ENCODE measurements around the gene MGA.
A peak's percentile ranks its signal among the peaks of the same experiment; 100 is the strongest.

The MGA gene

DNA sequence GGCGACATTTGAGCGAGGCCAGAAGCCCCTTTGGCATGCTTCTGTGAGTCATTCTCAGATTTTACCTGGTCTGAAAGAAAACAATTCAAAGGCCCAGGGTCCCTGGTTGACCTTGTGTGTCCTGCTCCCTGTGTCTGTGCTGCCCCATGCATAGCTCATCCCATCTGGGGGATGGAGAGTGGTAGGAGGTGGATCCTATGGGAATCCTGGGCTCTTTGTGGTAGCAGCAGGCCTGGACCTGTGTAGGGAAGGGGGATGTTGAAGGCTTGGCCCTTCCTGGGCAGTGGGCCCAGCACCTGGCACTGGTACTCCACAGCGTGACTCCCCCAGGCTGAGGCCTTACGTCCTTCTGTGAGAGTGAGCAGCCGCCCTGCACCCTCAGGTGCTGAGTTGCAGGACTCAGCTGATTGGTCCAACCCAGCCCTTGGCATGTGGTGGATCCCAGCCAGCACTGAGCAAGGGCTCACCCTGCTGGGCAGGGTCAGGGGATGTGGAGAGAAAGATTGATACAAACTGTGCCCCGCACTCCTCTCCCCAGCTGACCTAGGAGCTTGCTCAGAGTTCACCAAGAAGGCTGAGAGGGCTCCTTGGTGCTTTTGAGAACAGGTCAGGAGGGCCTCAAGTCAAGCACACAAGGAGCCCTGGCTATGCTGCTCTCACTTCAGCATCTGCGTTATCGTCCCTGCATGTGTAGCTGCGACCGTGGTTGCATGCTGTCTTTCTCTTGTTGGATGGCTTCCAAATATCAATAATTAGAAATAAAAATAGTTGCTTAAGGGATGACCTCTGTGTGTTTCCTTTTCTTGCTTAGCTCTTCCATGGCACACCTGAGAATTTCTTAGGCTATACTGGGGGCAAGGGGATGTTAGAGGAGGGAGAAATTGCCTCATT is 146.3 kb downstream of the MGA start:
- DNase-seq (ENCODE audit: low spot score): peak; percentile 34

DNA sequence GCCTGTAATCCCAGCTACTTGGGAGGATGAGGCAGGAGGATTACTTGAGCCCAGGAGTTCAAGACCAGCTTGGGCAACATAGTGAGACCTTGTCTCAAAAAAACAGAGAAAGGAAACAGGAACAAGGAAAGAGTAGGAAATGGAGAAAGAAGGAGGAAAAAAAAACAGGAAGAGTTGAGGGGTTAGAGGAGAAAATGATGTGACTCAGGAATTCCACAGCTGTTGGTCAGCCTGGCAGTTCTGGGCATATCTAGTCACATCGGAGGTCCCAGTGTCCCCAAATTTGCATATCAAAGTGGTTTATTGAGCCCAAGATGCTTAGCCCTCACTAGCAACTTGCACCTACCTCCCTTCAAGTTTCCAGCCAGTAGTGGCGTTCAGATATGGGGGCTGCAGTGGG is 148.9 kb downstream of the MGA start:
- DNase-seq (ENCODE audit: low spot score): no peak

DNA sequence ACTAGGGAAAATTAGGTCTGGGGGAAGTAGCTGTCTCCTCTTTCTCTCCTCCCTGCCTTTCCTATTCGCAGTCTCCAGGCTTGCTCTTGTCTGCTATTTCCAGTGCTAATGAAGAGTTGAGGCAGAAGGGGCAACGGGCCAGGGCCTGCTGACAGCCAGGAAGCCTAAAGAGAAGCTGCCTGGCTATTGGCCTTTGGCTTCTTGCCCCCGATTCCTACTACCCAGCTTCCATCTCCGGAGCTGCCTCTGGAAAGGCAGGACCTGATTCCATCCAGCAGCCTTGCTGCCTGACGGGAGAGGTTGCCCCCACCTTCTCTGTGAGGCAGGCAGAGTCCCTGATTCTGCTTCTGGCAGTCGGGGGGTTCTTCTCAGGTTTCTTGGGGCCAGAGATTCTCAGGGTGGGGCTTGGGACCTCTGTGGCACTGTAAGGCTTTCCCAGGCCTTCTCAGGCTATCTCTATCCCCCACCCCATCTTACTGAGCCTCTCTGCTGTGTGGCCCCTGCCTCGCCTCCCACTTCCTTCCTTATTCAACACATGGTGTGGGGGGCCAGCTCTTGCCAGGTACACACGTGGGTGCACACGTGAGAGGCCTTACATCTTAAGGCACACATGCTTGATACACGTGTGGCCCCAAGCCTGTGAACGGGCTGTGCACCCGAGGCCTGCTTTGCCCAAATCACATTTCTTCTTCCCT is 149.5 kb downstream of the MGA start:
- peak; percentile 84 for DNase-seq (ENCODE audit: low spot score)

DNA sequence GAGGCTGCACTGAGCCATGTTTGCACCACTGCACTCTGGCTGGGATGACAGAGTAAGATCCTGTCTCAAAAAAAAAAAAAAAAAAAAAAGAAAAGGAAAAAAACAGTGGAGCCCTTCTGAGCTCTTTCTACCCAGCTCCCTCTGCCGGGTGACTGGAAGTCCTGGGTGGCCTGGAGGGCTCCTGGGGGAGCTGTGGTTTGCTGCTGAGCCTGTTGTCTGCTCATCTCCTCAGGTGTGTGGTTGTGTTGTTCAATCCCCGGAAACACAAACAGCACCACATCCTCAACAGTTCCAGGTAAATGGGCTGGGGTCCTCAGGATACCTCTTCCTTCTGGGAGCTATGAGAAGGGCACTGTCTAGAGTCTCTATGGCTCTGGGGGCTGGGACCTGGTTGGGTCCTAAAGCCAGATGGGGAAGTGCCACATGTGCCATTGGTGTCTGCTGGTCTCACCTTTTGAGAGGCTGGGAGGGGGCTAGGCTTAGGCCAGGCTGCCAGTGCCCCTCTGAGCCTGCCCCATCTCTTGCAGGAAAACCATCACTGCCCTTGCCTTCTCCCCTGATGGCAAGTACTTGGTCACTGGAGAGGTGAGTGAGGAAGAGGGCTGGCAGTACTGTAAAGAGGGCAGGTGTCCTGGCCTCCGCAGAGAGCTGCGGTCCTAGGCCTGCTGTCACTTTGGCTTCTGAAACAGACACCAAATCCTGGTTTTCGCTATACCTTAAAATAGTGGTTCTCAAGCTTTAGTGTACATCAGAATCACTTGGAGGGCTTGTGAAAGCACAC is 150.6 kb downstream of the MGA start:
- peak; percentile 78 for DNase-seq (ENCODE audit: low spot score)

DNA sequence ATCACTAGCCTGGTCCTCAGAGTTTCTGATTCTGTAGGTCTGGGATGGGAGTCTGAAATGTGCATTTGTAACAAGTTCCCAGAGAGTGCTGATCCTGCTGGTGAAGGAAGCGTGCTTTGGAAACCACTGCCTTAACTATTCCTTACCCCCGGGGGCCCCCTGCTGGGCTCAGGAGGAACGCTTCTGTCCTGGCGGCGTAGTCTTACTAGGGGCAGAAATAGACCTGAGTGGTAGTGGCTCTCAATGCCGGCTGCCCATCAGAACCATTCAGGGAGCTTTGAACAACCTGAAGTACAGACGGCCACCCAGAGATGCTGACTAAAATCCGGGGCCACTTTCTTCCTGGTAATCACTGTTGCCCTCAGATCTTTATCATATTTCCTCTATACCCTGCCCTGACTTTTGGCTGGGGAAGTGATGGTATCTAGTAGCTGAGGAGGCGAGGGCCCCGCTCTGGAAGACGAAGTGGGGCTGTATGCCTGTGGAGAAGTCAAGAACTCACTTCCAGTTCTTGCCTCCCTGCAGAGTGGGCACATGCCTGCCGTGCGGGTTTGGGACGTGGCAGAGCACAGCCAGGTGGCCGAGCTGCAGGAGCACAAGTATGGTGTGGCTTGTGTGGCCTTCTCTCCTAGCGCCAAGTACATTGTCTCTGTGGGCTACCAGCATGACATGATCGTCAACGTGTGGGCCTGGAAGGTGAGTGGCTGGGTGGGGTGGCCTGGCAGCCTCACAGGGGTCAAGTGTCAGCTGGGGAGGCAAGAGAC is 151.4 kb downstream of the MGA start:
- DNase-seq (ENCODE audit: low spot score): peak; percentile 84

DNA sequence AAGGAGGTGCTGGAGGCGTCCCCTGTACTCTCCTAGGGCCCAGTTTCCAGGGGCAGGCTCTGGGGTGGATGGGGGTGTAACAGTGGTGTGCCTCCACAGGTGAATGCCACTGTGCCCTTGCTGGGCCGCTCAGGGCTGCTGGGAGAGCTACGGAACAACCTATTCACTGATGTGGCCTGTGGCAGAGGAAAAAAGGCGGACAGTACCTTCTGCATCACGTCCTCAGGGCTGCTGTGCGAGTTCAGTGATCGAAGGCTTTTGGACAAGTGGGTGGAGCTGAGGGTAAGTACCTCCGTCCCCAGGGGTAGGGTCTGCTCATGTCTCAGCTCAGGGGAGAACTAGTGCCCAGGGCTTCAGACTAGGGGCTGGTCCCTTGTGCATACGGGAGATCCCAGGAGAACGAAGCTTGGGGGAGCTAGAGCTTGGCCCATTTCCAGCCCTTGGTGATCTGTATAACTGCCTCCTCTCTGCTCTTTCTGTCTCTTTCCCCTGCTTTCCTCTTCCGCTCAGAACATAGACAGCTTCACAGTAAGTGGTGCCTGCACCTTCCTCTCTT is 152.7 kb downstream of the MGA start:
- no peak for DNase-seq (ENCODE audit: low spot score)

DNA sequence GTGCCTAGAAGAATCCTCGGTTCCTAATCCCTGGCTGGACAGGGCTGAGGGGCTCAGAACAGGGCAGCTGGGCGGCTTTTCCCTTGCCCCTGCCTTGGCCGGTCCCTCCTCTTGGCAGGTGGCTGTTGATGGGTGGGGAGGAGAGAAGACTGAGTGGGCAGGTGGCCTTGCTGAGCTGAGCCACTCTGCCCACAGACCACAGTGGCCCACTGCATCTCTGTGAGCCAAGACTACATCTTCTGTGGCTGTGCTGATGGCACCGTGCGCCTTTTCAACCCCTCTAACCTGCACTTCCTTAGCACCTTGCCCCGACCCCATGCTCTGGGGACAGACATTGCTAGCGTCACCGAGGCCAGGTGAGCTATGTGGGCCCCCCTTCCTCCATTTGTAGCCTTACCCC is 153.2 kb downstream of the MGA start:
- no peak for DNase-seq (ENCODE audit: low spot score)

DNA sequence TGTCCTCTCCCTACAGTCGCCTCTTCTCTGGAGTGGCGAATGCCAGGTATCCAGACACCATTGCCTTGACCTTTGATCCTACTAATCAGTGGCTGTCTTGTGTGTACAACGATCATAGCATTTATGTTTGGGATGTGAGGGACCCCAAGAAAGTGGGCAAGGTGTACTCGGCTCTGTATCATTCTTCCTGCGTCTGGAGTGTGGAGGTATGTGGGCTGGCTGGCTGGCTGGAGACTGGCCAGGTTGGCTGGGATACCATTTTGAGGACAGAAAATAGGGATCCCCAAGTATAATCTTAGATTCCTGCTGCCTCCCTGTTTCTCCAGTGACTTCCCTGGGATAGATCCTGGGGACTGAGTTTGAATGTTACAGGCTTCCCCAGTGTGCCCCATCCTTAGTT is 154.3 kb downstream of the MGA start:
- DNase-seq (ENCODE audit: low spot score): no peak

DNA sequence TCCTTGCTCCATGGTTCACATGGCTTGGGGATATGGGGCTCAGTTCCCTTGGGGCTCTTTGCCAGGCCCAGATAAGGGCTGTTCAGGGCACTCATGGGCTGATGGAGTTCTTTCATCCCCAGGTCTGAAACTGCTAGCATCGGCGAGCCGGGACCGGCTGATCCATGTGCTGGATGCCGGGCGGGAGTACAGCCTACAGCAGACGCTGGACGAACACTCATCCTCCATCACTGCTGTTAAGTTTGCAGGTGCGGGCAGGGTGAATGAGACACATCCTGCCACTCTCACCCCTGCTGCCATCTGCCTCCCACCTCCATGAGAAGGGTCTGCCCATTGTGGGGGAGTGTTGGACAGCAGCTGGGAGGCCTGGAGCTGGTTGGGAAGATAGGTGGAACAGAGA is 156.6 kb downstream of the MGA start:
- no peak for DNase-seq (ENCODE audit: low spot score)

DNA sequence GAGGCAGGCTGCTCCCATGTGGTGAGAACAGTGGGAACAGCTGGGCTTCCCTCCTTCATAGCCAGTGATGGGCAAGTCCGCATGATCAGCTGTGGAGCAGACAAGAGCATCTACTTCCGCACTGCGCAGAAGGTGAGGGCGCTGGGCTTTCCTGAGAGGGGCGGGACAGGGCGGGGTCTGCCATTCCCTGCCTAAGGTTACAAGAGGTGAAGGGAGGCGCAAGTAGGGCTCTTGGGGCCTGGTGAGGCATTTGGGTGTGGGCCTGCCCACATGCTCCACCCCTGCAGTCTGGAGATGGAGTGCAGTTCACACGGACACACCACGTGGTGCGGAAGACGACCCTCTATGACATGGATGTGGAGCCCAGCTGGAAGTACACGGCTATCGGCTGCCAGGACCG is 157.1 kb downstream of the MGA start:
- DNase-seq (ENCODE audit: low spot score): no peak

DNA sequence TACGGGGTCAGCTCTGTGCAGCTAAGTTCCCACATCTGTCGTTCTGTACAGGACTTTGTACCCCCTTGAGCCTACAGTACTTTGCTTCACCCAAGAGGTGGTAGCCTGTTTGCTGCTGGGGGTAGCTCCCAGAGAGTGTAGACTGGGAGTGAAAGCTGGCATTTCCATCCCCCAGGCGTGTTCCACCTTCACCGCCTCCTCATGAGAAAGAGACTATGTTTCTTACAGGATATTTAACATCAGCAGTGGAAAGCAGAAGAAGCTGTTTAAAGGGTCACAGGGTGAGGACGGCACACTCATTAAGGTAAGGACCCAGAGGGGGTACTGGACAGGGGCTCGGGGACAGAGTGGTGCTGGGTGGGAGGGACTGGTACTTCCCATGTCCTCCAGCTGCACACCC is 157.6 kb downstream of the MGA start:
- no peak for DNase-seq (ENCODE audit: low spot score)

DNA sequence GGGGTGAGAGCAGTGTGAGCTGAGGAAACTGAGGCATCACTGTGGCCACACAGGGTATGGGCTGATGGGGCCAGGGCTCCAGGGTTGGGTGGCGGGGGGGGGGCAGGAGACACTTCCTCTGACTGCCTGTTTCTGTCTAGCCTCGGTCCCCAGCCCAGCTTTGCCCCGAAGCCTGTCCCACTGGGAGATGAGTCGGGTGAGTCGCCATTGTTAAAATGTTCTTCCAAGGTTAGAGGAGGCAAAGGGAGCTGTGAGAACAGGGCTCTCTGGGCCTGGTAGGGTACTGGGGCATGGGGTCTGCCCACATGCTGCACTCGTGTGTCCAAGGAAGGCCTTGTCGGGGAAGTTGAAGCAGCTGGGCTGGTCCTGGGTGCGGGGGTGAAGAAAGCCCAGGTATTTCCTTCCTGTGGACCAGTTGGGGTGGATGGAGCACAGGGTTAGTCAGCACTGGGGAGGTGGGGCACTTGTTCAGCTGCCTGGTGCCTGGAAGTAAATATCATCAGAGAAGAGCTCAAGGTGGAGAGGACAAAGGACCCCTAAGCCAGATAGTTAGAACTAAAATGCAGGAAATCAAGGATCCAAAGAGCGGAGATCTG is 159.3 kb downstream of the MGA start:
- DNase-seq (ENCODE audit: low spot score): no peak

DNA sequence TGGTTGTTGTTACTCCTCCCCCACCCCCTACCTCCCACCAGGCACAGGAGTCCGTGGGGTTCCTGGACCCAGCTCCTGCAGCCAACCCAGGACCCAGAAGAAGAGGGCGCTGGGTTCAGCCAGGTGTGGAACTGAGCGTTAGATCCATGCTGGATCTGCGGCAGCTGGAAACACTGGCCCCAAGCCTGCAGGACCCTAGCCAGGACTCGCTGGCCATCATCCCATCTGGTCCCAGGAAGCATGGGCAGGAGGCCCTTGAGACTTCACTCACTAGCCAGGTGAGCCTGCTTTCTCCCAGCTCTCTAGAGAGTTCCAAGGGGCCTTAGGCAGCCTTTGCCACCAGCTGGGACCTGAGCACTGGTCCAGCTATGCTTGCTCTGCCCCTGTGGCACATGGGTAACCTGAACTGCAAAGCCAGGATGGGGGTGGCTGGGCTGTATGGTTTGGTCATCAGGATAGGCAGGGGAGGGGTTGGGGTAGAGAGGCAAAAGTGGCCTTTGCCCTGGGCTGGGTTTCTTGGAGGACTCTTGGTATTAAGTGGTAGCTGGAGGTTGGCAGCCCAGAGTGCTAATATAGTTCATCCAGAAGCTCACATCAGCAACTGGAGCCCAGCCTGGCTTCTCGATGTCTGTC is 160.7 kb downstream of the MGA start:
- DNase-seq (ENCODE audit: low spot score): no peak

DNA sequence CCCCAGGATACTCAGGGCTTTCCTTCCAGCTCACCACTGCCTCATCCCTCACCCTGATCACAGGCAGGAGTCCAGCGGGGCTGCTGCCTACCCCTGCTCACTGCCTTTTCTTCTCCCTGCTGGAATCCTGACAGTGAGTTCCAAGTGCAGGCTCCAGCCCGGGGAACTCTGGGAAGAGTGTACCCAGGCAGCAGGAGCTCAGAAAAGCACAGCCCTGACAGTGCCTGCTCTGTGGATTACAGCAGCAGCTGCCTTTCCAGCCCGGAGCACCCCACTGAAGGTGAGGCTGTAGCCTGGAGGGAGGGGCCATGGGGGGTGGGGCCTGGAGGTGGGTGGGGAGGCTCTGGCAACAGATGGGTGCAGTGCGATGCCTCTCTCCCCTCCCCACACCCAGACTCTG is 161.6 kb downstream of the MGA start:
- no peak for DNase-seq (ENCODE audit: low spot score)

DNA sequence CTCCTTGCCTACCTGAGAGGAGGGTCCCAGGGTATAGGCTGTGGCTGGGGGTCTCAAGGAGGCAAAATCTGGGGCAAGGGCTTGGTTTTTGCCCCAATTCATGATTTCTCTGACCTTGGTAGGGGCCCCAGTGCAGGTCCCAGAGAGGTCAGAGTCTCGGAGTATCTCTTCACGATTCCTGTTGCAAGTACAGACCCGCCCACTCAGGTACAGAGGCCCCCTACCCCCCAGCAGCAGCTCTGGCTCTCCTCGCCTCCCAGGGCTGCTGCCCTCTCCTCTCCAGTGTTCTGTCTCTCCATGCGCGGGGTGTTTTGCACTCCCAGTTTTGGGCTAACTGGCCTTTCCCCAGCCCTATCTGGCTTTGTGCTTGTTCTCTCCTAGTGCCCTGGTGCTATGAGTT is 162.3 kb downstream of the MGA start:
- DNase-seq (ENCODE audit: low spot score): no peak
